CD4-positive, alpha-beta T cell treated with Interleukin-6 at 100 ng/mL for 8 hours (primary cell): Measurements from ENCODE around the gene CYP2A13.
"Not testable (repeated sequence)": the region's sequence is repeated elsewhere in the genome, so short reads cannot be mapped to it uniquely, and the experiment has no call there.

Experiments
- DNase-seq: peaks from one replicate; pipeline ENCODE4 v3.0.0-alpha.2; 2020; ENCODE audit warnings: mixed read lengths, low spot score

The CYP2A13 gene

DNA sequence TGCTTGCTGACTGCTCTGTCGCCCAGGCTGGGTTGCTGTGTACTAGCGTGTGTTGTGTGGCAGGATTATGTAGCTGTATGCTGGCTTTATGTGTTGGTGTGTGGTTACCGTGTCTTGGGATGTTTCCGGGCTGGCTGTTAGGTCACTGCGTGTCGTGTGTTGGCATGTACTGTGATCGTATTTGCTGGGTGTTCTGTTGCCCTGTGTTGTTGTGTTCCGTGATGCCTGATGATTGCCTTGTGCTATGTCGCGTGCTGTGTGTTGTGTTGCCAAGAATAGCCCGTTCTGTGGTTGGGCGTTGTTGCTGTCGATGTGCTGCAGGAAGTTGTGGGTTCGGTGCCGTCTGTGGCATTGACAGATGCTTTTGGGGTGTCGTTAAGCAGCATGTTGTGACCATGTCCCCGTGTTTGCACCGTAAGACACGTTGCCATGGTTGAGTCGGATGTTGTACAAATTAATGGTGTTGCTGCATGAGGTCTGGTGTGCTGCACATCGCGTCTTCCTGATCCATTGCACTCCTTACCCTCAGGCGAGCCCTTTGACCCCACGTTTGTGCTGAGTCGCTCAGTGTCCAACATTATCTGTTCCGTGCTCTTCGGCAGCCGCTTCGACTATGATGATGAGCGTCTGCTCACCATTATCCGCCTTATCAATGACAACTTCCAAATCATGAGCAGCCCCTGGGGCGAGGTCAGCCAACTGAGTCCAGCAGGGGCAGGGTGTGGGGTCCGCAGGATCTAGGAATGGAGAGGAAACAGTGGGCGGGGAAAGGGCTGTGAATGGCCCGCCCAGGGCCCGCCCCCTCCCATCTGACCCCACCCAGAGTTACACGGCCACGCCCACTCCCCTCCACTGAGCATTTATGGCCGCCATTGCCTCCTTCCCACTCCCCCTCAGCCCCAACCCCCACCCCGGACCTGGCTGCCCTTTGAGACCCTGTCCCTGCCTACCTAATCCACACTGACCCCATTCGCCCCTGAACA is 33.0 kb downstream of the CYP2A13 start:
- DNase-seq = peak; percentile 77

DNA sequence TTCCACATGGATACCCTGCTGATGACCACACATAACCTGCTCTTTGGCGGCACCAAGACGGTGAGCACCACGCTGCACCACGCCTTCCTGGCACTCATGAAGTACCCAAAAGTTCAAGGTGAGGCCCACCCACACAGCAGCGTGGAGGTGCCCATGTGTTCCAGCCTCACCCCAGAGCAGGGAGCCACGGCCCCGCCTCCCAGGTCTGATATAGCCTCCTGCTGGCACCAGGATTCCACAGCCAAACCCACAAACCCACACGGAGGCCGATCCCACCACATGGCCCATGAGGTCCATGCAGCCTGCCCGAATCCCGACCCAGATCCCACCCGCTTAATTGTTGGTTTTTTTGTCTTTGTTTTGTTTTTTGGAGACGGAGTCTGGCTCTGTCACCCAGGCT is 34.6 kb downstream of the CYP2A13 start:
- DNase-seq = not testable (repeated sequence)

DNA sequence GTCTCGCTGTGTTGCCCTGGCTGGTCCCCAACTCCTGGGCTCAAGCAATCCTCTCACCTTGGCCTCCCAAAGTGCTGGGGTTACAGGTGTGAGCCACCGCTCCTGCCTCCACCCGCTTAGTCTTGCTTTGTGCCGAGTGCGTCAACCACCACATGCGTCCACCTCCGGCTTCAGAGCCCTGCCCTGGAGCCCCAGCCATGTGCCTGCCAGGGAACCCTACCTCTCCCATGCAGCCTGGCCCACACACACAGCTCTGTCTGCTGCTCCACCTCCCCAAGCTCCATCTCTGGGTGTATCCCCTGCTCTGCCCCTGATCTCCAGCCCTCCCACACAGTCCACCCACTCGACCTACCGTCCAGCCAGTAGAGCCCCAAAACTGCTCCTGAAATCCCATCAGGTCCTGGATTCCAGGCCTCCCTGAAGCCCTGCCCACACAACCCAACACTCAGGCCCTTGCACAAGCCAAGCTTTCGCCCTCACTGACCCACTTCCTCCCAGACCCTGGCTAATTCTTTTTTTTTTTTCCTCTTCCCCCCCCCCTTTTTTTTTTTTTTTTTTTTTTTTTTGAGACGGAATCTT is 35.6 kb downstream of the CYP2A13 start:
- DNase-seq = no peak

DNA sequence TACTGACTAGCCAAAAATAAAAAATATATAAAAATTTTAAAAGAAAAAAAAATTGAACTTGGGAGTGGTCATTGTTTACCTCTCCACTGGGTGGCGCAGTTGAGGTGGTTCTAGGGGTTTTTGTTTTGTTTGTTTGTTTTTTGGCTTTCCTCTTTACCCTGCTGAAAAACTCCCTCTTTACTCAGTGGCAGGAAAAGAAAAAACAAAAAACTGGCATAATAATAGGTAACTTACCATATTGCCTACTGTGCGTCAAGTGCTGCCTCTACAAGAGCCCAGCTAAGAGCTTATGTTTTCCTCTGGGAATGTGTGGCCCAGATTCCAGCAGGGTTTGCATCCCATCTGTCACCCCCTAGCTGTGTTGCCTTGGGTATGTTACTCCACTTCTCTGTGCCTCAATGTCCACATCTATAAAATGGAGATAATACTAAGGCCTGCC is 38.5 kb downstream of the CYP2A13 start:
- peak; percentile 27 for DNase-seq

DNA sequence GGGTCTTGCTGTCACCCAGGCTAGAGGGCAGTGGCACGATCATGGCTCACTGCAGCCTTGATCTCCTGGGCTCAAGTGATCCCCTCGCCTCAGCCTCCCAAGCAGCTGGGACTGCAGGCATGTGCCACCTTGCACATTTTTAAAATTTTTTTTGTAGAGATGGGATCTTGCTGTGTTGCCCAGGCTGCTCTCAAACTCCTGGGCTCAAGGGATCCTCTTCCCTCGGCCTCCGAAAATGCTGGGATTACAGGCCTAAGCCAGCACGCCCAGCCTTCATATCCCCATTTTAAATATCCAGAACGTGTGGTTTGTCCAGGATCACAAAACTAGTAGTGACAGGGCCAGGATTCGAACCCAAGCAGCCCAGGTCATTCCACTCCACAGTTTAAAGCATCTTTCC is 39.1 kb downstream of the CYP2A13 start:
- DNase-seq = not testable (repeated sequence)

DNA sequence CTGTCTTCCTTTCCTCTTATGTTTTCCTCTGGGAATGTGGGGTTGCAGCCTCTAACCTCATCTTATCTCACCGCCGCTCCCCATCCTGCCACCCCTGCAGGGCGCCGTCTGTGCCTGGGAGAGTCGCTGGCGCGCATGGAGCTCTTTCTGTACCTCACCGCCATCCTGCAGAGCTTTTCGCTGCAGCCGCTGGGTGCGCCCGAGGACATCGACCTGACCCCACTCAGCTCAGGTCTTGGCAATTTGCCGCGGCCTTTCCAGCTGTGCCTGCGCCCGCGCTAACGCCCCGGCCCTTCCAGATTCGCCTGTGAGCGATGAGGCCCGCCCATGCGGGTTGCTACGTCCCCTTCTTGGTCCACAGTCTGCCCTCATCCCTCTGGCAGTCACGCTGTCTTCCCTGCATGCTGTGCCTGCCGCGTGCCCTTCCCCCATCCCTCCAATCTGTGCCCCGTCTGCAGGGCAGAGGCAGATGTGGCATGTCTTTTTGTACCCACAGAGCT is 39.6 kb downstream of the CYP2A13 start:
- DNase-seq = peak; percentile 69

DNA sequence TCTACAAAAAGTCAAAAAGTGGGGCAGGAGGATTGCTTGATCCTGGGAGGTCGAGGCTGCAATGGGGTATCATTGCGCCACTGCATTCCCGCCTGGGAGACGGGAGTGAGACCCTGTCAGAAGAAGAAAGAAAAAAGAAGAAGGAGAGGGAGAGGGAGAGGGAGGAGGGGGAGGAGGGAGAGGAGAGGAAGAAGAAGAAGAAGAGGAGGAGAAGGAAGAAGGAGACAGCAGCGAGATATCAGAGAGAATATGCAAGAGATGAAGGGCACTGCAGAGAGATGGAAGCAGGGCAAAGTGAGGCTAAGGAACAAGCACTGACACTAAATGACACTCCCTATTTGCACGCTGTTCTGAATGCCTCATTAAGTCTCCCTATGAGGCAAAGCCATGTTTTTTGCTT is 40.4 kb downstream of the CYP2A13 start:
- DNase-seq = no peak

DNA sequence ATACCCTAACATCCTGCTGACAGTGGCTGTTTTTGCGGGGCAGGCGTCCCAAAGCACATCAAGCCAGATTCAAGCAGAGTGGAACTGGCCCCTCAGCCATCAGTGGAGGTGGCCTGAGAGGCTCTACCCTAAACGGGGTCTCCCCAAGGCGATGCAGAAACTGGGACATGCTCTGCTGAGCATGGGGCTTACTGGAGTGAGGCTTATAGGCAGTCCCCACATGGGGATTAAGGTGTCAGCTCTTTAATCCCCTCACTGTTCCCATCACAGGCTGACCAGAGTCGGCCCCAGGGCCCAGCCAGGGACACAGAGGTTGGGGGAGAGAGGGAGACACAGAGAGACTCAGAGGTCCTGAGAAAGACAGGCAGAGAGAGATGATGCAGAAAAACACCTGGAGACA is 42.9 kb downstream of the CYP2A13 start:
- DNase-seq = no peak

DNA sequence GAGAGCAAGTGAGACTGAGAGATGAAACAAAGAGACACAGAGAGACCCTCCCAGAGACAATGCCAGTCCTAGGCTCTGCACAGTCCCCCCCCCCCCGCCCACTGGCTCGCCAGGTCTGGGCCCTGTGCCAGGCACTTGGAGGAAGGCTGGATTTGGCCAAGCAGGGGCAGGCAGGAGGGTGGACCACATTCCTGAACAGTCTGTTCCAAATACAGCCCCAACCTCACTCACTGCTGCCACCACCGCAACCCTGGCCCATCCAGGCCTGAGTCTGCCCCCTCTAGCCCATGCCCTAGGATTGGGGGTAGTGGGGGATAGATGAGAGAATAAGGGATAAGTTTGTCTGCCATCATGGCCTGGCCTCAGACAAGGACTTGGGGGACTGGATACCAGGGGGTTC is 45.0 kb downstream of the CYP2A13 start:
- no peak for DNase-seq

DNA sequence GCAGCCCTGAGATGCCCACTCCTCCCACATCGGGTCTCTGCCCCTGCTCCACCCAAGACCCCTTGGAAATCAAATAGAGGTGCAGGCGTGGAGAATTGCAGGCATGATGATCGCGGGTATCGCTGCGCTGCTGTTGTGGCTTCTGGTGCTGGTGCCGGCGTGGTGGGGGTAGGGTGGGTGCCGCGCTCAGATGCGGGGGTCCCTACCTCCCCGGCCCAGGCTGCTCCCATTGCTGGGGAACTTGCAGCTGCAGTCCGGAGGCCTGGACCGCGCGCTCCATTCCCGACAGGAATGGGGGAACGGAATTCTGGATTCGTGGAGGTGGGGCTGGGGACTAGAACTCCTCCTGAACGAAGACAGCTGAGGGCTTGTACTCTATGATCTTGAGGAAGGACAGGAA is 46.4 kb downstream of the CYP2A13 start:
- no peak for DNase-seq

DNA sequence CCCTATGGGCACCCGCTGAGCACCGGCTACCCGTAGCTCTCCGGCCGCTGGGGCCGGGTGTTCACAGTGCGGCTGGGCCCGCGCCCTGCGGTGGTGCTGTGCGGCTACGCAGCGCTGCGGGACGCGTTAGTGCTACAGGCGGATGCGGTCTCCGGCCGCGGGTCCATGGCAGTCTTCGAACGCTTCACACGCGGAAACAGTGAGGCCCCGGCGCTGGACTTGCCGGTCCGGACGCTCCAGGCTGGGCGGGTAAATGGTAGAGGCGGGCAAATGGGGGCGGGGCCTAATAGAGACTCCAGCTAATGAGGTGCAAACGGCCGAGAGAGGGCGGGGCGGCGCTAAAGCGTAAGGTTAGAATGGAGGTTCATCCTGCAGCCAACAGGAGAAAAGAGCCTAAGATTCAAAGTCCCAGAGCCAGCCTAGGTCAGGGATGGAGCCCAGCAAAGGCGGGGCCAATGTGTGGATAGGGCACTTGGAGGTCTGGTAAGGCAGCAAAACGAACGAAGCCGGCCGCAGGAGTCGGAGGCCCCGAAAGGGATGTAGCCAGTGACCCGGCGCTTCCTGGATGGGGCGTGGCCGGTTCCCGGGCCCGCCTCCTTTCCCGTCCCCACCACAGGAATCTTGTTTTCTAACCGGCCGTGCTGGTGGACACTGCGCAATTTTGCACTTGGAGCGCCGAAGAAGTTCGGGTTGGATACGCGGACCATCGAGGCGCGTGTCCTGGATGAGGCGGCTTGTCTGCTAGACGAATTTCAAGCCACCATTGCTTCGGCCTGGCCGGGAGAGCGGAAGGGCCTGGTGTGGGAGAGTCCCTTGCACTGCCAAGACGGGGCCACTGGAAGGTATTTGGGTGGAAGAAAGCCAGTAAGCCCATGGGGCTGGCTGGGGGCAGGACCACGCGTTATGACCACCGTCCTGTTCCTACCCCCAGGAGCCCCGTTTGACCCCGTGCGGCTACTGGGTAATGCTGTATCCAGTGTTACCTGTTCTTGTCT is 47.4 kb downstream of the CYP2A13 start:
- peak; percentile 18 for DNase-seq

DNA sequence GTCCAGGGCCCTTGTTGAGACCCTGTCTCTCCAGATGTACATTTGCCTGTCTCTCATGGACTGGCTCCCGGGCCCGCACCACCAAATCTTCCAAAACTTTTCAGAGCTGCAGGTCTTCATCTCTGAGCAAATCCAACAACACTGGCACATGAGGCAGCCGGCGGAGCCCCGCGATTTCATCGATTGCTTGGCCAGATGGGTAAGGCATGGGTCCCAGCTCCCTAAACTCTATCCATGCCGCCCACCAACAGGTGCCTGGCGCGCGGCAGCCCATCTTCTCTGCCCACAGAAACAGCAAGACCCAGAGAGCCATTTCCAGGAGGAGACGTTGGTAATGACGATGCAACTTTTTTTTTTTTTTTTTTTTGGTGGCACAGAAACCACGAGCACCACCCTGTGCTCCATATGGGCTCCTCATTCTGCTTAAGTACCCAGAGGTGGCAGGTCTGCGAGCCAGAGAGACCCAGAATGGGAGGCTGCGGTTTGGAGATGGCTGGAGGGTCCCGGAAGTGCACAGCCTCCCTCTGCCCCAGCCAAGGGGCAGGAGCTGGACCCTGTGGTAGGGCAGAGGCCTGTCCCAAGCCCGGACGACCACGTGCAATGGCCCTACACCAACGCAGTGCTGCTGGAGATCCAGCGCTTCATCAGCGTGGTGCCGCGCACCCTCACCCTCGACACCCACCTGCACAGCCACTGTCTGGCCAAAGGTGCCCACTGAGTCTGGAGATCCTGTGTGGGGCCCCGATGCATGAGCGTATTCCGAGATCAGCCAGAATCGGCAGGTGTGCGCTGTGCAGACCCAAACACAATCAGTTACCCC is 48.6 kb downstream of the CYP2A13 start:
- DNase-seq = no peak

DNA sequence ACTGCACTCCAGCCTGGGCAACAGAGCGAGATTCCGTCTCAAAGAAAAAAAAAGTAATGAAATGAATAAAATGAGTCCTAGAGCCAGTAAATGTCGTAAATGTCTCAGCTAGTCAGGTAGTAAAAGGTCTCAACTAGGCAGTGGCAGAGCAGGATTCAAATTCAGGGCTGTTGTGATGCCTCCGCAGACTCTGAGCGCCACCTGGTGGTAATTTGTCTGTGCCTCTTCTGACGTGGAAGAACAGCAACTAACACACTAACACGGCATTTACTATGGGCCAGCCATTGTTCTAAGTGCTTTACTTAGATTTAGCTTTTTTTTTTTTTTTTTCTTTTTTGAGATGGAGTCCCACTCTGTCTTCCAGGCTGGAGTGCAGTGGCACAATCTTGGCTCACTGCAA is 56.2 kb downstream of the CYP2A13 start:
- peak; percentile 88 for DNase-seq
